ENCODE results near the gene BEX3.
"Not testable (repeated sequence)": the region's sequence is repeated elsewhere in the genome, so short reads cannot be mapped to it uniquely, and the experiment has no call there.

The BEX3 gene

DNA sequence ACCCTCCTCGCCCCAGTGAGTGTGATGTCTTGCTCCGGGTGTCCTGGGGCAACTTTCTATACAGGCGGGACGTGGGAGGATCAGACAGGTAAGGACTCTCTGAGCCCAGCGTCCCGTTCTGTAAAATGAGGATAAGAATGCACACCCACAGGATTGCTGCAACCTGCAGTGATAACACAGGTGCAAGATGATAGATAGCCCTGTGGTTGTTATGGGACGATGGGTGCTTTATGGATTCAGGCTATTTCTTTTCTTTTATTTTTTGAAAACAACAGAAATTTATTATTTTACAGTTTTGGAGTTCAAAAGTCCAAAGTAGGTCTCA, 28.6 kb downstream of the BEX3 start:
- DNase-seq (ENCODE audit: low read depth), result no peak
- H3K4me3 ChIP-seq (replicated peaks; ENCODE audit: low read depth, low read length), result peak overlapping the region; percentile 60
- no peak for TF ChIP-seq CTCF (IDR thresholded peaks at IDR 0.05; ENCODE audit: low read length, missing control alignments)

DNA sequence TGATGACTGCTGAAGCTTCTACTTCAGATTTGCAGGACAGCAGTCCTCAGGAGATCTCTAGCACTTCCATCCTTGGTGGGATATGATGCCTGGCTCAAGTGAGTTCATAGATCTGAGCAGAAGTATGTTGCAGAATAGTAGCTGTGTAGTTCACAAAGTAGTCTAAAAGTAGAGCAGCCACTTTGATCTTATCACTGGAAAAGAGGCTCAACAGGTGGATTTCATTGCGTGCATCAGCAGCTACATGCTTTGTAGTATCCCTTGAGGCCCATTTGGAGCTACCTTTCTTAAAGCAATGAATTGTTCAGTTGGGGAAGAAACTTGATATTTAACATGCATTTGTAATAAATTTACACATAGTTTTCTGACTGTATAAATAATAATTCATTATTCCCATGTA, 29.9 kb downstream of the BEX3 start:
- DNase-seq (ENCODE audit: low read depth), result no peak
- no peak overlapping the region for H3K4me3 ChIP-seq (replicated peaks; ENCODE audit: low read depth, low read length)
- no peak for TF ChIP-seq CTCF (IDR thresholded peaks at IDR 0.05; ENCODE audit: low read length, missing control alignments)

- TF ChIP-seq CTCF (IDR thresholded peaks at IDR 0.05; ENCODE audit: low read length, missing control alignments), result no peak
- no peak overlapping the region for H3K4me3 ChIP-seq (replicated peaks; ENCODE audit: low read depth, low read length)
- no peak for DNase-seq (ENCODE audit: low read depth)
Observed at GRCh38 chrX:103407776-103408175, 31.4 kb downstream of the BEX3 start.

DNA sequence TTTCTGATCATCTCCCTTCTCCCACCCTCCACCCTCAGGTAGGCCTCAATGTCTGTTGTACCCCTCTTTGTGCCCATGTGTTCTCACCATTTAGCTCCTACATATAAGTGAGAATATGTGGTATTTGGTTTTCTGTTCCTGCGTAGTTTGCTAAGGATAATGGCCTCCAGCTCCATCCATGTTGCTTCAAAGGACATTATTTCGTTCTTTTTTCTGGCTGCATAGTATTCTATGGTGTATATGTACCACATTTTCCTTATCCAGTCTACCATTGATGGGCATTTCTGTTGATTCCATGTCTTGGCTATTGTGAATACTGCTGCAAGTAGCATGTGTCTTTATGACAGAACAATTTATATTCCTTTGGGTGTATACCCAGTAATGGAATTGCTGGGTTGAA, 35.4 kb downstream of the BEX3 start:
- H3K4me3 ChIP-seq (replicated peaks; ENCODE audit: low read depth, low read length); DNase-seq (ENCODE audit: low read depth): not testable (repeated sequence)

DNA sequence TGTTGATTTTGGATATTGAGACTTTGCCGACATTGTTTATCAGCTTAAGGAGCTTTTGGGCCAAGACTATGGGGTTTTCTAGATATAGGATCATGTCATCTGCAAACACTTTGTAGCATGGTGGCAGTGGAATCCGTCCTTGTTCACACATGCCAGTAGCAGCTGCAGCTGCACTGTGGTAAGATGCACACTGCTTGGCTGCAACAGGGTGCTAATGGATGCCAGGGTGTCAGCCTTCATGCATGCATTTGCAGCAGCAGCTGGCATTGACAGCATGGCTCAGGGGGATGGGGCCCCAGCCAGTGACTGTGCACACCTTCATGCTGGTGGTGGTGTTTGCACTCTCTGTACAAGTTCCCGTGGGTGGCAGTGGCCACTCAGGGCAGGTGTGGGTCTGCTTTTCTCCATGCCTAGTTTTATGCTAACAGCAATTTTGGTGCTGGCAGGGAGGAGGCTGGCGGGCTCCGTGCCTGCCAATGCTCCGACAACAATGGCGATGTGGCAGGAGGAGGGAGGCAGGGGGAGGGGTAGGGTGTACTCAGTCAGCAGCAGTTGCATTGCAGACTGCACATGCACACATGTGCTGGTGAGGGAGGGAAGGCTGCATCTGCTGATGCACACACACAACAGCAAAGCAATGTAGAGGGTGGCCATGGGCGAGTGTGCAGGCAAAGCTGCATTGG, 37.5 kb downstream of the BEX3 start:
- TF ChIP-seq CTCF (IDR thresholded peaks at IDR 0.05; ENCODE audit: low read length, missing control alignments), result no peak
- no peak overlapping the region for H3K4me3 ChIP-seq (replicated peaks; ENCODE audit: low read depth, low read length)
- DNase-seq (ENCODE audit: low read depth), result no peak

DNA sequence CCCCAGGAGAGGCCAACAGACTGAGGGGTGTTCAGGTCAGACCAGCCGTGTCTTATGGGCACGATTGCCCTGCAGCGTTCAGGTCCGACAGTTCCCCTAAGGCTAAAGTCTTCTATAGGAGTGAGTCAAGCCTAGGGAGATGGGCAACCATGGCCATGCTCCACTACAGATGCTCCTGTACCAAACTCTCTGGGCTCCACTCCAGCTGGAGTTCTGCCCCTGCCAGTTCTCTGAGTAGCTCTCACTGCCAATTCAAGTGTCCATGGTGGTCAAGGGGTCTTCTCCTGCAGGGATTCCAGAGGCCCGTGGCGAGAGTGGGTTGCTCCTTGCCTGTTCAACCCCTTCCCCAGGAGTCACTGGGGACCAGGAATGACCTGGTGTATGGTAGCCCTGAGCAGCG, 38.2 kb downstream of the BEX3 start:
- DNase-seq (ENCODE audit: low read depth), result no peak
- no peak for TF ChIP-seq CTCF (IDR thresholded peaks at IDR 0.05; ENCODE audit: low read length, missing control alignments)

GRCh38 chrX:103415068-103415467, 38.7 kb downstream of the BEX3 start:
- TF ChIP-seq CTCF (IDR thresholded peaks at IDR 0.05; ENCODE audit: low read length, missing control alignments), result no peak
- DNase-seq (ENCODE audit: low read depth), result no peak
- no peak overlapping the region for H3K4me3 ChIP-seq (replicated peaks; ENCODE audit: low read depth, low read length)

More for the DNA sequence above, 38.2 kb downstream of the BEX3 start:
- H3K4me3 ChIP-seq (replicated peaks; ENCODE audit: low read depth, low read length), result no peak overlapping the region

All from fibroblast of pulmonary artery (primary cell).